GM10266 (cell line): ENCODE results near the gene PSD.

Experiments
- DNase-seq: peaks from one replicate; pipeline ENCODE4 v3.0.0; 2012; ENCODE audit errors: extremely low spot score
- TF ChIP-seq, protein P1 (sequence below): IDR thresholded peaks from 2 replicates; pipeline ENCODE4 v1.5.1; 2012; ENCODE audit warnings: mild to moderate bottlenecking, low read depth; ENCODE audit not compliant: control insufficient read depth, insufficient read depth; ENCODE audit errors: missing control alignments

The PSD gene

DNA sequence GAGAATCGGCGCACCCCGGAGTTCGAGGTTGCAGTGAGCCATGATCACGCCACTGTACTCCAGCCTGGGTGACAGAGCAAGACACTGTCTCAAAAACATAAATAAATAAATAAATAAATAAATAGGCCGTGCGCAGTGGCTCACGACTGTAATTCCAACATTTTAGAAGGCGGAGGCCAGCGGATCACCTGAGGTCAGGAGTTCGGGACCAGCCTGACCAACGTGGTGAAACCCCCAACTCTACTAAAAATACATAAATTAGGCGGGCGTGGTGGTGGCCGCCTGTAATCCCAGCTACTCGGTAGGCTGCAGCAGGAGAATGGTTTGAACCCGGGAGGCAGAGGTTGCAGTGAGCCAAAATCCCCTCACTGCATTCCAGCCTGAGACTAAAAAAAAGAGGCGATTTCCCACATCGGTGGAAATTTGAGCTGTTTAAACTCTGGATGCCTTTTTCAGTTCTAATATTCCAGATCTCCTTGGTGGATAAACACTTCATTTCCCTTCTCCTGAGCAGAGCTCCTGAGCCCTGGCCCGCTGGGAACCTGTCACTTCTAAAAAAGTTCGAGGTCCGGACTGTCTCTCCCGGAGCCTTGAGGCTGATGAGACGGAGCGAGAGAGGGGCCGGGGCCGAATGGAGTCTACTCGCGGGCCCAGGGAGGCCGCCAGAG is 25.0 kb downstream of the PSD start:
- no peak for DNase-seq
- TF ChIP-seq, protein P1, sequence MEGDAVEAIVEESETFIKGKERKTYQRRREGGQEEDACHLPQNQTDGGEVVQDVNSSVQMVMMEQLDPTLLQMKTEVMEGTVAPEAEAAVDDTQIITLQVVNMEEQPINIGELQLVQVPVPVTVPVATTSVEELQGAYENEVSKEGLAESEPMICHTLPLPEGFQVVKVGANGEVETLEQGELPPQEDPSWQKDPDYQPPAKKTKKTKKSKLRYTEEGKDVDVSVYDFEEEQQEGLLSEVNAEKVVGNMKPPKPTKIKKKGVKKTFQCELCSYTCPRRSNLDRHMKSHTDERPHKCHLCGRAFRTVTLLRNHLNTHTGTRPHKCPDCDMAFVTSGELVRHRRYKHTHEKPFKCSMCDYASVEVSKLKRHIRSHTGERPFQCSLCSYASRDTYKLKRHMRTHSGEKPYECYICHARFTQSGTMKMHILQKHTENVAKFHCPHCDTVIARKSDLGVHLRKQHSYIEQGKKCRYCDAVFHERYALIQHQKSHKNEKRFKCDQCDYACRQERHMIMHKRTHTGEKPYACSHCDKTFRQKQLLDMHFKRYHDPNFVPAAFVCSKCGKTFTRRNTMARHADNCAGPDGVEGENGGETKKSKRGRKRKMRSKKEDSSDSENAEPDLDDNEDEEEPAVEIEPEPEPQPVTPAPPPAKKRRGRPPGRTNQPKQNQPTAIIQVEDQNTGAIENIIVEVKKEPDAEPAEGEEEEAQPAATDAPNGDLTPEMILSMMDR: no peak

DNA sequence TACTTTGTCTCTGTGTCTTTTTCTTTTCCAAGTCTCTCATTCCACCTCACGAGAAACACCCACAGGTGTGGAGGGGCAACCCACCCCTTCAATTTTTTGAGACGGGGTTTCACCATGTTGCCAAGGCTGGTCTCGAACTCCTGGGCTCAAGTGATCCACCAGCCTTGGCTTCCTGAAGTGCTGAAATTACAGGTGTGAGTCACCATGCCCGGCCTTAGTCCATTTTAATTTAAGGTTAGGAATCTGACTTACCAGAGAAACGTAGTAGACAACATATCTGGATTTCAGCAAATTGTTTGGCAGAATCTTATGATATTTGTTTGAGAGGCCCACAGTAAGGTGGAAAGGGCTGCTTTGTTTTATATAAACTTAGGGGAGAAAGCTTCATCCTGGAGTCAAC is 26.3 kb downstream of the PSD start:
- TF ChIP-seq, protein P1: no peak

DNA sequence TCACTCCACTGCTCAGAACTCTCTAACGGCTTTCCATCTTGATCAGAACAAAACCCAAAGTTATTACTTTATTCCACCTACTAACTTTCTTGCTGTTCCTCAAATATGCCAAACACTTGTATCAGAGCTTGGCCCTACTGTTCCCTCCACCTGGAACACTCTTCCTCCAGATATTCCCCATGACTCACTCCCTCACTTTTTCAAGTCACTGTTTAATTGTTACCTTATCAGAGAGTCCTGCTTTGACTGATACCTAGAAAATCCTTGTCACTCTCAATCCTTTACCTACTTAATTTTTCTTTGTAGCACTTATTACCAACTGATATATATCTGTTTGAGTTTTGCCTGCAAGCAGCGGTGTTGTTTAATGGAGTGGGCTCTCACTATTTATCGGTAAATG is 28.7 kb downstream of the PSD start:
- no peak for DNase-seq
- TF ChIP-seq, protein P1: no peak

More for the DNA sequence above, 26.3 kb downstream of the PSD start:
- DNase-seq: no peak

DNA sequence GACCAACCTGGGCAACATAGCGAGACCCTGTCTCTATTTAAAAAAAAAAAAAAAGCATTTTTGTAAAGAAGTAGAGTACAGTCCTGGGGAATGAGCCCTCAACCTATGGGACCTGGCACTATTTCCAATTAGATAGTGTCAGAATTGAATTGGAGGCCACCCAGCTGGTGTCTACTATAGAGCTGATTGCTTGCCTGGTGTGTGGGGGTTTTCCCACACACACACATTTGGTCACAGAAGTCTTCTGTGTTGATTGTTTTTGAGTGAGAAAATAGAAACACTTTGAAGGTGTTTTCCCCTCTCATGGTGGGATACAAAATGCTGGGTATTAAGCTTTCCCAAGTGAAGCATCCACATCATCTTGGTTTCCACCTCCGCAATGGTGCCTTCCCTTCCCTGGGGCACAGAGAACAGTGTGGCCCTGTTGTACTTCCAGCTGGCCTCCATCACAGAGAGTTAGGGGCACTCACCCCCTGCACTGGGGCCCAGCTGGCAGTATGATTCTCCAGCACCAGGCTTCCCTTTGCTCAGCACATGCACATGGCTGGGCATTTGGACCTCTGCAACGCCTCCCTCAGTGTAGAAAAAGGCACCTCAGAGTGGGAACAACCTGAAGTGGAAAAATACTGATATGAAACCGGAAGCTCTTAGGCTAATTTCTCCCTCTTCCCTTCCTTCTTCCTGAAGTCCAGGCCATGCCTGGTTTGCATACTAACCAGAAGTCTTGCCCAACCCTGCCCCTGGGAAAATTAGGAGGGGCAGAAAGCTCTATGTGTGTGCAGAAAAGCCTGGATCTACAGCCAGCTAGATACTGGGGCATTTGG is 33.8 kb downstream of the PSD start:
- TF ChIP-seq, protein P1: no peak
- DNase-seq: no peak

DNA sequence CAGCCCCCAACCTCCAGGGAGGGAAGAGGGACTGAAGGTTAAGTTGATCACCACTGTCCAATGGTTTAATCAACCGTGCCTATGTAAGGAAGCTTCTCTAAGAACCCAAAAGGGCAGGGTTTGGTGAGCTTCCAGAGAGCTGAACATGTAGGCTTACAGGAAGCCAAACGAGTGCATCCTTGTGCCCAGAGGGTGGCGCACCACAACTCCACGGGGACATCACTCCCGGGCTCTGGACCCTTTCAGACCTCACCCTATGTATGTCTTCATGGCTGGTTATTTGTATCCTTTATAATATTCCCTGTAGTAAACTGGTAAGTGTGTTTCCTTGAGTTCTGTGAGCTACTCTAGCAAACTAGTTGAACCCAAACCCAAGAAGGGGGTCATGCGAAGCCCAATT is 34.5 kb downstream of the PSD start:
- DNase-seq: no peak
- TF ChIP-seq, protein P1: peak; percentile 11

DNA sequence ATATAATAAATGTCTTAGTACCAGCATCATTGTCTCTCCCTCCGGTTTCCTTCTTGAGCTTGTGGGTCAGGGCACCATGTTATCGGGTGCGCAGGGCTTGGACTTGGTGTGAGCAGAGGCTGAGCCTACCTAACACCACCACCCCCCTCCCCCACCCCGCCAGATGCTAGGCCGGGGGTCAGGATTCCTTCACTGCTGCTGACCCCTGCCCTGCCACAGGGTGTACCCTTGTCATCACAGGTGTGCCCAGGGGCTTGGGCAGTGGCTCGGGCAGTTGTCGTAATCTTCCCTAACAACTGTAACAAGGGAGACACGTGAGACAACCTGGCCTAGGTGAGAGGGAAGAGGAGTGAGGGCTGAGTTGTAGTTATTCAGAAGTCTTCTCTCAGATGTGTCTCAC is 35.7 kb downstream of the PSD start:
- TF ChIP-seq, protein P1: no peak

DNA sequence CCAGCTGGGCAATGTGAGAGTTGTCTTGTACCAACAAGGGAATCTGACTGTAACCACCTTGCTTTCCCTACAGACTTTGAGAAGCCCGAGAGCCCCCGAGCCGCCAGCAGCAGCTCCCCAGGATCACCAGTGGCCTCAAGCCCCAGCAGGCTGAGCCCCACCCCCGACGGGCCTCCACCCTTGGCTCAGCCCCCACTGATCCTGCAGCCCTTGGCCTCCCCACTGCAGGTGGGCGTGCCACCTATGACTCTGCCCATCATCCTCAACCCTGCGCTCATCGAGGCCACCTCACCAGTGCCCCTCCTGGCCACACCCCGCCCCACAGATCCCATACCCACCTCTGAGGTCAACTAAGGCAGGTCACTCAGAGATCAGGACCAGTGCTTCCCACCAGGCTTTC is 36.6 kb downstream of the PSD start:
- no peak for DNase-seq
- TF ChIP-seq, protein P1: no peak

More for the DNA sequence above, 35.7 kb downstream of the PSD start:
- no peak for DNase-seq
